HL-60 (cell line): ENCODE measurements around the gene LRRC75B.
A peak's percentile ranks its signal among the peaks of the same experiment; 100 is the strongest.

Source experiments
- DNase-seq, 2 experiments: peaks; one replicate each; pipeline ENCODE4 v3.0.0-alpha.2; 2010 to 2020; ENCODE audit warnings: low read depth in 1 of 2, low spot score in 1 of 2
- H3K27ac ChIP-seq: fragments of 250-450 bp; sonication (Bioruptor Pico); replicated peaks from 2 replicates; pipeline ENCODE4 v1.5.1; 2020; ENCODE audit warnings: mild to moderate bottlenecking, moderate library complexity
- H3K27me3 ChIP-seq: fragments of 250-450 bp; sonication (Bioruptor Pico); 2 replicates; pipeline ENCODE4 v1.5.1; 2021; ENCODE audit warnings: mild to moderate bottlenecking, moderate library complexity; ENCODE audit not compliant: insufficient read depth, poor library complexity, severe bottlenecking
- H3K4me3 ChIP-seq: replicated peaks from 2 replicates; pipeline ENCODE4 v1.5.1; 2011; ENCODE audit warnings: mild to moderate bottlenecking, control low read depth, low read length; ENCODE audit not compliant: insufficient read depth
- GABPA ChIP-seq: IDR thresholded peaks from 2 replicates; pipeline ENCODE4 v1.6.1; 2012; ENCODE audit warnings: low read depth
- POLR2AphosphoS5 ChIP-seq: IDR thresholded peaks from 2 replicates; pipeline ENCODE4 v1.6.1; 2012; ENCODE audit warnings: low read depth
- SPI1 ChIP-seq: IDR thresholded peaks from 2 replicates; pipeline ENCODE4 v1.6.1; 2012; ENCODE audit warnings: low read depth, mild to moderate bottlenecking, borderline replicate concordance
- TF ChIP-seq, protein P1 (sequence below): IDR thresholded peaks from 2 replicates; pipeline ENCODE4 v1.6.1; 2012; ENCODE audit warnings: low read depth; ENCODE audit not compliant: insufficient replicate concordance
- TF ChIP-seq, protein P2 (sequence below): IDR thresholded peaks from one replicate; pipeline ENCODE4 v1.5.1; 2011; ENCODE audit warnings: low read length, control low read depth, inconsistent platforms; ENCODE audit not compliant: insufficient read depth

LRRC75B gene

DNA sequence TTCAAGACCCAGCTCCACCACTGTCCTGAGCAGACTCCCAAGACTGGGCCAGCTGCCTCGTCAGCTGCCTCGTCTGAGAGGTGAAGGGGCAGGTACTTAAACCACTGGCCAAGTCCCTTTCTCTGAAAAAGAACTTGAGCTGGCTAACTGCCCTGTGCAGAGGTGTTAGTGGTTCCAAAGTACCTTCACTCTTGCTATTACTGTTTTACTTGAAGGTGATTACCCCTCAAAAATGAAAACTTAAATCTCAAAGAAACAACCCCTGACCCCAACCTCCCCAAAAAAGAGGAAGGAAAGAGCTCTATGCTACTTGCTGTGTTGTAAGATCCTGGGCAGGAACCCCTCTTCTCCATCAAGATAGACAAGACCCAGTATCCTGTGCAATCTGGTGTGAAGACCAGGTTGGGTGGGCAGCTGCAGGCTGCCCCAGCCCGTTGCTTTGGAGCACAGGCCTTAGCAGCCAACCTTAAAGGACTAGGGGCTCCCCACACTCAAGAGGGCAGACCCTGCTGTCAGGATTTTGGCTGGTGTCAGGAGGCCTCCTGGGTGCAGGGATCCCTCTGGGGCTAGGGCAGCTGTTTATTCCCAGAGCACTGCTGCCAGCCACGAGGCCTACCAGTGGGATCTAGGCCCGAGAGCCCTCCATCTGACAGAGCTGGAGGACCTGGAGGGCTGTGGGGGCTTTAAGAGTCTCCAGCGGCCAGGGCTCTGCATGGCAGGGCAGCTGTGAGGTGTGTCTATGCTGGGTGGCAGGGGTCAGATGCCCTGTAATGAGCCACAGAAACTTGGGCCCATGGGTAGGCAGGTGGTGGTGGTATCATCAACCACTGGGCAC, 51.0 kb downstream of the LRRC75B start:
- no peaks in the 10 kb centered on the region for H3K27me3 ChIP-seq
- no peak overlapping the region for H3K4me3 ChIP-seq
- DNase-seq = peak in 1 of 2 experiments; percentile 68
- TF ChIP-seq SPI1 = peak; percentile 27; the same call in 1 of the 2 replicates
- no peak for TF ChIP-seq POLR2AphosphoS5
- peak overlapping the region; percentile 63 for H3K27ac ChIP-seq

DNA sequence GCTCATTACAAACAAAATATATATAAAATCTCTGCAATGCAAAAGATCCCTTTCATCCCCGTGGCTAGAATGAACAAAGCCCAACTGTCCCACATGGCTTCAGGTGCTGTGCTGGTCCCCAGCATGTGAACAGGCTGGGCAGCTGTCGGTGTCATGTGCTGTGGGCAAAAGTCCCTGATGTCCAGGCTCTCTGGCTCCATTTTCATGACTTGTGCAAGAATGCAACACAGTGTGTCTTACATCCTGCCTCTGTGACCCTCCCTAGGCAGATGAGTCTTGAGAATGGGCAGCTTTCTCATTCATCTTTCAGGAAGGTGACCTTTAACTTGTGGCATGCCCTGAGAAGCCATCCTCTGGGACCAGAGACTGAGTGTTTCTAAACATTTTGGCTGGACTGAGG, 52.4 kb downstream of the LRRC75B start:
- TF ChIP-seq GABPA (no peak), SPI1 (no peak), POLR2AphosphoS5 (no peak)
- TF ChIP-seq, protein P1, sequence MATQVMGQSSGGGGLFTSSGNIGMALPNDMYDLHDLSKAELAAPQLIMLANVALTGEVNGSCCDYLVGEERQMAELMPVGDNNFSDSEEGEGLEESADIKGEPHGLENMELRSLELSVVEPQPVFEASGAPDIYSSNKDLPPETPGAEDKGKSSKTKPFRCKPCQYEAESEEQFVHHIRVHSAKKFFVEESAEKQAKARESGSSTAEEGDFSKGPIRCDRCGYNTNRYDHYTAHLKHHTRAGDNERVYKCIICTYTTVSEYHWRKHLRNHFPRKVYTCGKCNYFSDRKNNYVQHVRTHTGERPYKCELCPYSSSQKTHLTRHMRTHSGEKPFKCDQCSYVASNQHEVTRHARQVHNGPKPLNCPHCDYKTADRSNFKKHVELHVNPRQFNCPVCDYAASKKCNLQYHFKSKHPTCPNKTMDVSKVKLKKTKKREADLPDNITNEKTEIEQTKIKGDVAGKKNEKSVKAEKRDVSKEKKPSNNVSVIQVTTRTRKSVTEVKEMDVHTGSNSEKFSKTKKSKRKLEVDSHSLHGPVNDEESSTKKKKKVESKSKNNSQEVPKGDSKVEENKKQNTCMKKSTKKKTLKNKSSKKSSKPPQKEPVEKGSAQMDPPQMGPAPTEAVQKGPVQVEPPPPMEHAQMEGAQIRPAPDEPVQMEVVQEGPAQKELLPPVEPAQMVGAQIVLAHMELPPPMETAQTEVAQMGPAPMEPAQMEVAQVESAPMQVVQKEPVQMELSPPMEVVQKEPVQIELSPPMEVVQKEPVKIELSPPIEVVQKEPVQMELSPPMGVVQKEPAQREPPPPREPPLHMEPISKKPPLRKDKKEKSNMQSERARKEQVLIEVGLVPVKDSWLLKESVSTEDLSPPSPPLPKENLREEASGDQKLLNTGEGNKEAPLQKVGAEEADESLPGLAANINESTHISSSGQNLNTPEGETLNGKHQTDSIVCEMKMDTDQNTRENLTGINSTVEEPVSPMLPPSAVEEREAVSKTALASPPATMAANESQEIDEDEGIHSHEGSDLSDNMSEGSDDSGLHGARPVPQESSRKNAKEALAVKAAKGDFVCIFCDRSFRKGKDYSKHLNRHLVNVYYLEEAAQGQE = no peak
- TF ChIP-seq, protein P2, sequence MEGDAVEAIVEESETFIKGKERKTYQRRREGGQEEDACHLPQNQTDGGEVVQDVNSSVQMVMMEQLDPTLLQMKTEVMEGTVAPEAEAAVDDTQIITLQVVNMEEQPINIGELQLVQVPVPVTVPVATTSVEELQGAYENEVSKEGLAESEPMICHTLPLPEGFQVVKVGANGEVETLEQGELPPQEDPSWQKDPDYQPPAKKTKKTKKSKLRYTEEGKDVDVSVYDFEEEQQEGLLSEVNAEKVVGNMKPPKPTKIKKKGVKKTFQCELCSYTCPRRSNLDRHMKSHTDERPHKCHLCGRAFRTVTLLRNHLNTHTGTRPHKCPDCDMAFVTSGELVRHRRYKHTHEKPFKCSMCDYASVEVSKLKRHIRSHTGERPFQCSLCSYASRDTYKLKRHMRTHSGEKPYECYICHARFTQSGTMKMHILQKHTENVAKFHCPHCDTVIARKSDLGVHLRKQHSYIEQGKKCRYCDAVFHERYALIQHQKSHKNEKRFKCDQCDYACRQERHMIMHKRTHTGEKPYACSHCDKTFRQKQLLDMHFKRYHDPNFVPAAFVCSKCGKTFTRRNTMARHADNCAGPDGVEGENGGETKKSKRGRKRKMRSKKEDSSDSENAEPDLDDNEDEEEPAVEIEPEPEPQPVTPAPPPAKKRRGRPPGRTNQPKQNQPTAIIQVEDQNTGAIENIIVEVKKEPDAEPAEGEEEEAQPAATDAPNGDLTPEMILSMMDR = no peak
- Histone ChIP-seq H3K4me3 (no peak overlapping the region), H3K27me3 (no peaks in the 10 kb centered on the region), H3K27ac (no peak overlapping the region)
- no peak for DNase-seq

DNA sequence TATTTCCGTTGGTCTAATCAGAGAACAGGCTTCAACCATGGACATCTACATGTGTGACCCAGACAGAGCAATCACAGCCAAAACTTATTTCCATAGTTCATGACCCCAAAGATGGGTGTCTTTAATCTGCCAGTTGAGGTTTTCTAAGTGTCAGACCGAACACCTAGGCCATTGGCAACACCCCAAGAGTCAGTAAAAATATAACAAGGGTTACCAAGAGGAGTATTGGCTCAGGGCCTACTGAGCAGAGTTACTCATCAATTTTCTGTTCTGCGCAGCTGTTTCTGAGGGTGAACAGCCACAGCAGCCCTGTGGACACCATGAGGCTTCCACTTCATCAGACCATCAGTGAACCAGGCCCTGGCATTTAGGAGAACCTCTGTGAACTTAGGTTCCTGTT, 56.8 kb downstream of the LRRC75B start:
- TF ChIP-seq GABPA (no peak), SPI1 (no peak), POLR2AphosphoS5 (no peak)
- TF ChIP-seq, protein P2 = no peak
- TF ChIP-seq, protein P1 = no peak
- H3K27ac ChIP-seq = no peak overlapping the region

More for the DNA sequence above, 56.8 kb downstream of the LRRC75B start:
- no peak for DNase-seq
- Histone ChIP-seq H3K27me3 (no peaks in the 10 kb centered on the region), H3K4me3 (no peak overlapping the region)
